ENCODE measurements around the gene ANO10.

The ANO10 gene

GRCh38 chr3:43629741-43630140 is 7.9 kb upstream of the ANO10 start:
- TF ChIP-seq YY1 (IDR thresholded peaks at IDR 0.05; ENCODE audit: low read depth) = no peak
- TF ChIP-seq, protein P1, sequence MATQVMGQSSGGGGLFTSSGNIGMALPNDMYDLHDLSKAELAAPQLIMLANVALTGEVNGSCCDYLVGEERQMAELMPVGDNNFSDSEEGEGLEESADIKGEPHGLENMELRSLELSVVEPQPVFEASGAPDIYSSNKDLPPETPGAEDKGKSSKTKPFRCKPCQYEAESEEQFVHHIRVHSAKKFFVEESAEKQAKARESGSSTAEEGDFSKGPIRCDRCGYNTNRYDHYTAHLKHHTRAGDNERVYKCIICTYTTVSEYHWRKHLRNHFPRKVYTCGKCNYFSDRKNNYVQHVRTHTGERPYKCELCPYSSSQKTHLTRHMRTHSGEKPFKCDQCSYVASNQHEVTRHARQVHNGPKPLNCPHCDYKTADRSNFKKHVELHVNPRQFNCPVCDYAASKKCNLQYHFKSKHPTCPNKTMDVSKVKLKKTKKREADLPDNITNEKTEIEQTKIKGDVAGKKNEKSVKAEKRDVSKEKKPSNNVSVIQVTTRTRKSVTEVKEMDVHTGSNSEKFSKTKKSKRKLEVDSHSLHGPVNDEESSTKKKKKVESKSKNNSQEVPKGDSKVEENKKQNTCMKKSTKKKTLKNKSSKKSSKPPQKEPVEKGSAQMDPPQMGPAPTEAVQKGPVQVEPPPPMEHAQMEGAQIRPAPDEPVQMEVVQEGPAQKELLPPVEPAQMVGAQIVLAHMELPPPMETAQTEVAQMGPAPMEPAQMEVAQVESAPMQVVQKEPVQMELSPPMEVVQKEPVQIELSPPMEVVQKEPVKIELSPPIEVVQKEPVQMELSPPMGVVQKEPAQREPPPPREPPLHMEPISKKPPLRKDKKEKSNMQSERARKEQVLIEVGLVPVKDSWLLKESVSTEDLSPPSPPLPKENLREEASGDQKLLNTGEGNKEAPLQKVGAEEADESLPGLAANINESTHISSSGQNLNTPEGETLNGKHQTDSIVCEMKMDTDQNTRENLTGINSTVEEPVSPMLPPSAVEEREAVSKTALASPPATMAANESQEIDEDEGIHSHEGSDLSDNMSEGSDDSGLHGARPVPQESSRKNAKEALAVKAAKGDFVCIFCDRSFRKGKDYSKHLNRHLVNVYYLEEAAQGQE (IDR thresholded peaks at IDR 0.05; ENCODE audit: low read depth) = peak; percentile 43; the same call in 1 of the 2 replicates

DNA sequence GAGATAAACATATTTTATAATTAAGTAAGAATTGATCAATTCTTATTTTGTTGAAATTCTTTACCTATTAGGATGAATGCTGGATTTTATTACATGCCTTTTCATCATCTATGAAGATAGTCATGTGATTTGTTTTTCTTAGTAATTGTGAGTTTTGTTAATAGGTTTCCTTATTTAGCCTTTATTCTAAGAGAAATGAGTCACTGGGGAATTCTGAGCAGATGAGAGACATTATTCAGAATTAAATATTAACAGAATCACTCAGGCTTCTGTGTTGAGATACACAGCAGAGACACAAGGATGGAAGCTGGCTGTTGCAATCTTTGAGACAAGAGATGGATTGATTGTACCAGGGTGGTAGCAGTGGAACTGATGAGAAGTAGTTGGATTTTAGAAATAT is 7.4 kb upstream of the ANO10 start:
- TF ChIP-seq ZBTB7A (IDR thresholded peaks at IDR 0.05; ENCODE audit: low read depth) (no peak), YY1 (IDR thresholded peaks at IDR 0.05; ENCODE audit: low read depth) (no peak), TAF1 (IDR thresholded peaks at IDR 0.05; ENCODE audit: low read depth) (no peak), TEAD4 (IDR thresholded peaks at IDR 0.05) (no peak), USF1 (IDR thresholded peaks at IDR 0.05) (no peak)
- TF ChIP-seq, protein P1 (IDR thresholded peaks at IDR 0.05; ENCODE audit: low read depth) = no peak

DNA sequence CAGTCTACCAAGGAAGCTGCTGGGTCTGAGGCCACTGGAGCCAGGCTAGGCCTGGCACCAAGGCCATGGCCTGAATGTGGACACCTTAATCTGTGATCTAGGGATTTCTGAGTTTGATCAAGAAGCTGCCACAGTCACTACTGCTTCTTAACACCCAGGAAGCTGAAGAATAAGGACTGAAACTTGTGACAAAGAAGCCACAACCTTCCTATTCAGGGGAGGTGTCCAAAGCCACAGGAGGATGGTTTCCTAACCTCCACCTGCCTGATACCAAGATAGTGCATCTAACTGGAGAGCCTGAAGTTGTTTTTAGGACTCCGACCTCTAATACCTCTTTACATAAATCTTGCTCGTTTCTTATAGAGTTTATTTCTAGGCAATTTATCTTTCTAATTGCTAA is 5.5 kb upstream of the ANO10 start:
- TF ChIP-seq NFIC (IDR thresholded peaks at IDR 0.05) (no peak), USF1 (IDR thresholded peaks at IDR 0.05) (no peak)

DNA sequence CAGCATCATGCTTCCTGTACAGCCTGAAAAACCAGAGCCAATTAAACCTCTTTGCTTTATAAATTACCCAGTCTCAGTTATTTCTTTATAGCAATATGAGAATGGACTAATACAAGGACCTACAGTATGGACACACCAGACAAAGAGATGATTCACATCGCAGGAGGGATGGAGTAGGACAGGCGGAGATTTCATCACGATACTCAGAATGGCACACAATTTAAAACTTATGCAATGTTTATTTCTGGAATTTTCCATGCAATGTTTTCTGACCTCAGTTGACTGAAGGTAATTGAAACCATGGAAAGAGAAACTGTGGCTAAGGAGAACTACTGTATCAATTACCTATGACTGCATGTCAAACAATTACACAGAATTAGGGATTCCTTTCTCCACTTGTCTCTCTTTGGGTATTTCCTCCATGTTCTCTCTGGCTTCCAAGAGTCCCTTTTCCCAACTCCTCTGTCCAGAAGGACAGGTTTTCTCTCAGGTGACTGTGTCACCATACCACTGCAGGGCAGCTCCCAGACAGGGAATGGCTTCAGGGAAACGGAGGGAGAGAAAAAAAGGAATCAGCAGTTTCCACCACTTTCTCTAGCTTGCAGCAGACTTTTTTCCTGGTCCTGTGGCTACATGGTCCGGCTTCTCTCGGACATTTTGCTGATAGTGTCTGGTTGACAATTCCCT is 3.0 kb upstream of the ANO10 start:
- TF ChIP-seq RAD21 (IDR thresholded peaks at IDR 0.05; ENCODE audit: low read depth) (no peak), FOXM1 (IDR thresholded peaks at IDR 0.05; ENCODE audit: borderline replicate concordance, low read depth) (no peak), USF1 (IDR thresholded peaks at IDR 0.05) (no peak), YY1 (IDR thresholded peaks at IDR 0.05; ENCODE audit: low read depth) (no peak), EP300 (IDR thresholded peaks at IDR 0.05; ENCODE audit: borderline replicate concordance) (no peak), EGR1 (IDR thresholded peaks at IDR 0.05) (no peak), CREB1 (IDR thresholded peaks at IDR 0.05; ENCODE audit: low read depth) (no peak), CEBPB (IDR thresholded peaks at IDR 0.05) (no peak)
- TF ChIP-seq, protein P2, sequence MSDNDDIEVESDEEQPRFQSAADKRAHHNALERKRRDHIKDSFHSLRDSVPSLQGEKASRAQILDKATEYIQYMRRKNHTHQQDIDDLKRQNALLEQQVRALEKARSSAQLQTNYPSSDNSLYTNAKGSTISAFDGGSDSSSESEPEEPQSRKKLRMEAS (IDR thresholded peaks at IDR 0.05) = no peak
- TF ChIP-seq, protein P1 (IDR thresholded peaks at IDR 0.05; ENCODE audit: low read depth) = no peak

DNA sequence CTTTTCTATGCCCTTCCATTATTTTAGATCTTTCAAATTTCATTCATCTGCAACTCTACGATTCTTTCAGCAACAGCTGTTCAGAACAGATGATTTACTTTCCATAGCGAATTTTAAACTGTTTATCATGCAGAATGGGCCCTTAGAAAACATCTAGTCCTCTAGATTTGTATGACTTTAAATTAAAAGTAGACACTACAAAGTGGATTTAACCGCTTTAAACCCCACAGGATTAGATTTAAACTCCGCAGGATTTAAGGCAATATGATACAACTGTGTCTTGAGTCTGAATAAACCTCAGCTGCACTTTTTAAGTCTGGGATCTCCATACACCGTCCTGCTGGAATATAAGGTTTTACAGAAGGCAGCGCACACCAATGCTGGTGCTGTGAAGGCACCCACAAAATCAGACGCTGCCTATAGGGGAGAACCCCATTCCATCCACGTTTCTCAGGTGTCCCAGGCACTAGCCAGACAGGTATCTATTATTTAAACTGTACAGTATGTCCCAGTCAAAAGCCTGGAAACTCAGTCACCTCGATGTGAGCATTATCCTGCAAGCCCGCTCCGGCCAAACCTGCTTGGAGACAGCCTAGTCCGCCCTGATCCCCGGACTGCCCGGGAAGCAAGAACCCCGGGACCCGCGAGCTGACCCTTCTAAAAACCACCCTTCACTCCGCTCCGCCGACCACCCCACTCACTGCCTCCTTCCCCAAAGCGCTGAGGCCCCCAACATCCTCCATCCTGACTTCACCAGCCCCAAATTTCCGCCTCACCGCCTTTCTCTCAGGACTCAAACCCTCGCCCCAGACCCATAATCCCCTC is 768 bp downstream of the ANO10 start:
- TF ChIP-seq ZBTB7A (IDR thresholded peaks at IDR 0.05; ENCODE audit: low read depth) = no peak
- TF ChIP-seq CEBPB (IDR thresholded peaks at IDR 0.05) = no peak
- no peak for TF ChIP-seq RAD21 (IDR thresholded peaks at IDR 0.05; ENCODE audit: low read depth)
- no peak for TF ChIP-seq NFIC (IDR thresholded peaks at IDR 0.05)
- TF ChIP-seq, protein P2 (IDR thresholded peaks at IDR 0.05) = no peak
- no peak for TF ChIP-seq TCF12 (IDR thresholded peaks at IDR 0.05; ENCODE audit: low read depth)
- TF ChIP-seq TEAD4 (IDR thresholded peaks at IDR 0.05) = no peak
